Stimulated activated naive CD8-positive, alpha-beta T cell treated with anti-CD3 and anti-CD28 coated beads, Interleukin-15, Interleukin-2, amounts not matched to agents 100 ng/mL and 50 ng/mL, for 24 hours (primary cell): Measurements from ENCODE around the gene RFPL4AL1.

Experiments used
- H3K27ac Mint-ChIP-seq: one replicate; pipeline ENCODE4 v1.8.0; 2021; ENCODE audit warnings: mild to moderate bottlenecking, mixed read lengths
- H3K27me3 Mint-ChIP-seq: one replicate; pipeline ENCODE4 v1.8.0; 2021; ENCODE audit warnings: mixed read lengths
- H3K36me3 Mint-ChIP-seq: one replicate; pipeline ENCODE4 v1.8.0; 2021; ENCODE audit warnings: low read depth, mixed read lengths
- H3K4me1 Mint-ChIP-seq: one replicate; pipeline ENCODE4 v1.8.0; 2021; ENCODE audit warnings: low read depth, mixed read lengths
- H3K4me3 Mint-ChIP-seq: one replicate; pipeline ENCODE4 v1.8.0; 2021; ENCODE audit warnings: mild to moderate bottlenecking, mixed read lengths
- H3K9me3 Mint-ChIP-seq: one replicate; pipeline ENCODE4 v1.8.0; 2021; ENCODE audit warnings: mixed read lengths

RFPL4AL1 gene

DNA sequence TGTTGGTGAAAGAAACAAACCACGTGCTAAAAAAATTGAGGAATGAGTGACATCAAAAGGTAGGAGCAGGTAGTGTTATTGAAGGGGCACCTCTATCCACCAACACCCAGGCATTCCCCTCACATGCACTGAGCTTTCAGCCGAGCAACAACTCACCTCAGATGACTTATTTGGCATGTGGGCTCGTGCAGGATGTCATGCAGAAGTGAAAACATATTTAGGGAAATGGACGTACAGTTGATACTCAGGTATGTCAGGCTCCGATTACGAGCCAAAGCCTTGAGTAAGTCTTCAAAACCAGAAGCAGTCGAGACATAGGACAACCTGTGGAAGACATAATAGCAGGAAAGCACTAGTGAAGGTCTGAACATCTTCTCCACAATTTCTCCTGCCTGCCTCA lies 32.5 kb downstream of the RFPL4AL1 start:
- Mint-ChIP-seq H3K27ac (no peak overlapping the region), H3K36me3 (no peaks in the 10 kb centered on the region), H3K4me3 (no peak overlapping the region), H3K27me3 (peaks cover 13% of the 10 kb centered on the region), H3K9me3 (peaks cover 10% of the 10 kb centered on the region), H3K4me1 (no peaks in the 10 kb centered on the region)

DNA sequence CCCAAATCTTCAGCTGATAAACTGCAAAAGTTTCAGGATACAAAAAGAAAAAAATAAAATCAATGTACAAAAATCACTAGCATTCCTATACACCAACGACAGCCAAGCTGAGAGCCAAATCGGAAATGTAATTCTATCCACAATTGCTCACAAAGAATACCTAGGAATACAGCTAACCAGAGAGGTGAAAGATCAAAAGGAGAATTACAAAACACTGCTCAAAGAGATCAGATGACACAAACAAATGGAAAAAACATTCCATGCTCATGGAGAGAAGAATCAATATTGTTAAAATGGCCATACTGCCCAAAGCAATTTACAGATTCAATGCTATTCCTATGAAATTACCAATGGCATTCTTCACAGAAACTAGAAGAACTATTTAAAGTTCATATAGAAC lies 33.4 kb downstream of the RFPL4AL1 start:
- Mint-ChIP-seq H3K4me1 (no peaks in the 10 kb centered on the region), H3K9me3 (peaks cover 10% of the 10 kb centered on the region), H3K27me3 (peaks cover 13% of the 10 kb centered on the region), H3K36me3 (no peaks in the 10 kb centered on the region), H3K27ac (no peak overlapping the region), H3K4me3 (no peak overlapping the region)

GRCh38 chr19:55809381-55810058 lies 40.6 kb downstream of the RFPL4AL1 start:
- Mint-ChIP-seq H3K27ac (no peak overlapping the region), H3K27me3 (peaks cover 5% of the 10 kb centered on the region), H3K36me3 (no peaks in the 10 kb centered on the region), H3K9me3 (peaks cover 5% of the 10 kb centered on the region), H3K4me1 (no peaks in the 10 kb centered on the region), H3K4me3 (no peak overlapping the region)

- H3K27ac Mint-ChIP-seq: no peak overlapping the region
- H3K27me3 Mint-ChIP-seq: peaks cover 5% of the 10 kb centered on the region
- no peaks in the 10 kb centered on the region for H3K36me3 Mint-ChIP-seq
- no peak overlapping the region for H3K4me3 Mint-ChIP-seq
- peaks cover 5% of the 10 kb centered on the region for H3K9me3 Mint-ChIP-seq
- H3K4me1 Mint-ChIP-seq: no peaks in the 10 kb centered on the region
Measured at GRCh38 chr19:55811340-55811739, 42.4 kb downstream of the RFPL4AL1 start.

GRCh38 chr19:55812449-55812848 lies 43.5 kb downstream of the RFPL4AL1 start:
- Mint-ChIP-seq H3K27me3 (peaks cover 5% of the 10 kb centered on the region), H3K4me3 (no peak overlapping the region), H3K4me1 (no peaks in the 10 kb centered on the region), H3K27ac (no peak overlapping the region), H3K36me3 (no peaks in the 10 kb centered on the region), H3K9me3 (peaks cover 5% of the 10 kb centered on the region)

GRCh38 chr19:55813906-55814305 lies 45.0 kb downstream of the RFPL4AL1 start:
- Mint-ChIP-seq H3K27ac (no peak overlapping the region), H3K4me3 (no peak overlapping the region), H3K9me3 (peaks cover 3% of the 10 kb centered on the region), H3K36me3 (no peaks in the 10 kb centered on the region), H3K27me3 (peaks cover 5% of the 10 kb centered on the region), H3K4me1 (no peaks in the 10 kb centered on the region)

- H3K27ac Mint-ChIP-seq: no peak overlapping the region
- H3K4me3 Mint-ChIP-seq: no peak overlapping the region
- no peaks in the 10 kb centered on the region for H3K9me3 Mint-ChIP-seq
- H3K4me1 Mint-ChIP-seq: no peaks in the 10 kb centered on the region
- H3K36me3 Mint-ChIP-seq: no peaks in the 10 kb centered on the region
- H3K27me3 Mint-ChIP-seq: no peaks in the 10 kb centered on the region
Measured at GRCh38 chr19:55820037-55820436, 51.1 kb downstream of the RFPL4AL1 start.
